ENCODE measurements around the gene ARSI. TPM values are rescaled to one million over a fixed set of nuclear protein-coding genes. Genes with fewer than 3 reads are reported as not detected.
A peak's percentile ranks its signal among the peaks of the same experiment; 100 is the strongest.

Gene ARSI
- total and polyA plus RNA-seq, 5 experiments from 2014 or later: not detected

DNA sequence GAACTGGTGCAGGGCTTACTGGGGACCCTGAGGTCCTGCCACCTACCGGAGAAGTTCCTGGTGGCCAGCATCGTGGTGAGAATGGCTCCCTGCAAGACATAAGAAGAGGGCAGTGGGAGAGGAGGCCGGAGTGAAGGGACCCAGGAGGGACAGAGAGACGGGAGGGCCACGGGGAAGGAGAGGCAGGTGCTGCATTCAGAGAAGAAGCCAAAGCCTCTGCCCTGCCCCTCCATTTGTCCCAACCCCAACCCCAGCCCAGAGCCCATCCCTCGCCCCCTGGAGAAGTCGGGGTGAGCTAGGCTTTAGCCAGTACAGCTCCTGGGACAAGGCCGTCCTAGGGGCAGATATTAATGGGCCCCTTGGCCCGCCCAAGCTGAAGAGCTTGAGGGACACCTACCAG lies 55.0 kb downstream of the ARSI start:
- ATAC-seq (no peak), DNase-seq (no peak)
- Mint-ChIP-seq H3K4me3 (no peak overlapping the region), H3K27me3 (peaks cover 0 to 14% (median 2%) of the 10 kb centered on the region in 5 donors), H3K36me3 (no peaks in the 10 kb centered on the region), H3K9me3 (peaks cover 0 to 3% (median 0%) of the 10 kb centered on the region in 9 donors), H3K27ac (no peak overlapping the region), H3K4me1 (no peaks in the 10 kb centered on the region)
- POLR2A ChIA-PET: no interaction called here

- POLR2A ChIA-PET: no interaction called here
- H3K27ac Mint-ChIP-seq: peak overlapping the region in 1 of 10 donors; percentile 62
Measured at GRCh38 chr5:150246835-150247234, 55.9 kb downstream of the ARSI start.

DNA sequence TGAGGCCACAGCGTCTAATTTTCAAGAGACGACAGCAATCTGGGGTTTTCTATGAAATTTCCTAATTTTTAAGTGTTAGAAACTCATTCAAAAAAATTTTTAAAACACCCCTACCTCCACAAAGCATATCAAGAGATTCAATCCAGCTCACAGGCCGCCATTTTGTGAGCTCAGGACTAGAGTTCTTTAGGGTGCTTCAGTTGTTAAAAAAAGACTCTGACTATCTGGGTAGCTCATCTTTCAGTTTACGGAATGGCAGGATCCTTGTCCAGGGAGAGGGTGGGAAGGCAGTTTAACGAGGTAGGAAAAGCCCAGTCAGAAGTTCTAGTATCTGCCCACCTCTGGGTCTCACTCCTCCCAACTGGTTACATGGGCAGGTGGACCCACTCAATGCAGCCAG lies 56.3 kb downstream of the ARSI start:
- POLR2A ChIA-PET: no interaction called here
- peaks cover 0 to 3% (median 0%) of the 10 kb centered on the region in 9 donors for H3K9me3 Mint-ChIP-seq
- H3K4me3 Mint-ChIP-seq: no peak overlapping the region
- H3K27ac Mint-ChIP-seq: peak overlapping the region in 1 of 10 donors; percentile 62
- ATAC-seq (no peak), DNase-seq (no peak)
- peaks cover 0 to 14% (median 2%) of the 10 kb centered on the region in 5 donors for H3K27me3 Mint-ChIP-seq
- H3K36me3 Mint-ChIP-seq: no peaks in the 10 kb centered on the region
- H3K4me1 Mint-ChIP-seq: no peaks in the 10 kb centered on the region

More at GRCh38 chr5:150246835-150247234, 55.9 kb downstream of the ARSI start:
- Mint-ChIP-seq H3K36me3 (no peaks in the 10 kb centered on the region), H3K4me1 (no peaks in the 10 kb centered on the region), H3K9me3 (peaks cover 0 to 3% (median 0%) of the 10 kb centered on the region in 9 donors), H3K4me3 (no peak overlapping the region), H3K27me3 (peaks cover 0 to 14% (median 2%) of the 10 kb centered on the region in 5 donors)
- DNase-seq (no peak), ATAC-seq (no peak)

Other genes starting within 250 kb of the ARSI start
- 1 to 10 TPM; 1.0 to 1.5 TPM for gene CSF1R, start 216.4 kb downstream of the ARSI start, total RNA-seq
- under 1 TPM; 0.07 to 0.82 (median 0.55) TPM for gene CSF1R, start 216.4 kb downstream of the ARSI start, polyA plus RNA-seq
- gene PDGFRB, start 147.1 kb downstream of the ARSI start, total RNA-seq: under 1 TPM; 0.47 to 0.49 TPM
- gene PDGFRB, start 147.1 kb downstream of the ARSI start, polyA plus RNA-seq: under 1 TPM in 2 of 3 donors, not detected in 1; 0.31 to 0.57 TPM
- gene CDX1, start 136.1 kb downstream of the ARSI start, total RNA-seq: not detected
- gene CDX1, start 136.1 kb downstream of the ARSI start, polyA plus RNA-seq: not detected
- gene SLC6A7, start 112.8 kb downstream of the ARSI start, total RNA-seq: not detected
- not detected for gene SLC6A7, start 112.8 kb downstream of the ARSI start, polyA plus RNA-seq
- gene CAMK2A, start 13.1 kb downstream of the ARSI start, total RNA-seq: not detected
- gene CAMK2A, start 13.1 kb downstream of the ARSI start, polyA plus RNA-seq: not detected
- 10 to 100 TPM; 61.5 to 64.6 TPM for gene TCOF1, start 54.8 kb upstream of the ARSI start, total RNA-seq
- gene TCOF1, start 54.8 kb upstream of the ARSI start, polyA plus RNA-seq: 10 to 100 TPM in 1 of 3 donors, 1 to 10 TPM in 2; 1.8 to 24.7 (median 3.3) TPM
- 100 to 1,000 TPM; 288 to 293 TPM for gene CD74, start 110.0 kb upstream of the ARSI start, total RNA-seq
- gene CD74, start 110.0 kb upstream of the ARSI start, polyA plus RNA-seq: 100 to 1,000 TPM; 310 to 415 (median 407) TPM
- 1,000 to 10,000 TPM; 5,539 to 5,586 TPM for gene RPS14, start 146.8 kb upstream of the ARSI start, total RNA-seq
- over 10,000 TPM in 2 of 3 donors, 1,000 to 10,000 TPM in 1; 9,910 to 11,694 (median 11,598) TPM for gene RPS14, start 146.8 kb upstream of the ARSI start, polyA plus RNA-seq
- under 1 TPM; 0.55 to 0.81 TPM for gene NDST1, start 205.2 kb upstream of the ARSI start, total RNA-seq
- under 1 TPM in 1 of 3 donors, not detected in 2; 0.54 TPM for gene NDST1, start 205.2 kb upstream of the ARSI start, polyA plus RNA-seq